ENCODE results near the gene TTC4.

DNA sequence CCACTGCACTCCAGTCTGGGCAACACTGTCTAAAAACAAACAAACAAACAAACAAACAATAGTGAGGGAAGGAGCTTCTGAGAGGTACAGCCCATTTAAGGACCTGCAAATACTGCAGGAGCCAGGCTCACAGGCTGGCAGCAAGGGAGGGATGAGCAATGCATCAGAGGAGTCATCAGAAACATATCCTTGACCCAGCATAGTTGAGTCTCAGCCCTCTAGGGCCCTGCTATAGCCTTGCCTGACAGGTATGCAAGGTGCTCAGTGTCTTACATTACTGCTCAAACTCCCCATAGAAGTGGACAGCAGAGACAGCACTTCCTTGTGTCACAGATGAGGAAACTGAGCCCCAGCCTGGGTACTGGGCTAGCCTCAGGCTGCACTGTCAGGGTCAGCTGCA is 7.3 kb upstream of the TTC4 start:
- TF ChIP-seq, protein P1, sequence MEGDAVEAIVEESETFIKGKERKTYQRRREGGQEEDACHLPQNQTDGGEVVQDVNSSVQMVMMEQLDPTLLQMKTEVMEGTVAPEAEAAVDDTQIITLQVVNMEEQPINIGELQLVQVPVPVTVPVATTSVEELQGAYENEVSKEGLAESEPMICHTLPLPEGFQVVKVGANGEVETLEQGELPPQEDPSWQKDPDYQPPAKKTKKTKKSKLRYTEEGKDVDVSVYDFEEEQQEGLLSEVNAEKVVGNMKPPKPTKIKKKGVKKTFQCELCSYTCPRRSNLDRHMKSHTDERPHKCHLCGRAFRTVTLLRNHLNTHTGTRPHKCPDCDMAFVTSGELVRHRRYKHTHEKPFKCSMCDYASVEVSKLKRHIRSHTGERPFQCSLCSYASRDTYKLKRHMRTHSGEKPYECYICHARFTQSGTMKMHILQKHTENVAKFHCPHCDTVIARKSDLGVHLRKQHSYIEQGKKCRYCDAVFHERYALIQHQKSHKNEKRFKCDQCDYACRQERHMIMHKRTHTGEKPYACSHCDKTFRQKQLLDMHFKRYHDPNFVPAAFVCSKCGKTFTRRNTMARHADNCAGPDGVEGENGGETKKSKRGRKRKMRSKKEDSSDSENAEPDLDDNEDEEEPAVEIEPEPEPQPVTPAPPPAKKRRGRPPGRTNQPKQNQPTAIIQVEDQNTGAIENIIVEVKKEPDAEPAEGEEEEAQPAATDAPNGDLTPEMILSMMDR (IDR thresholded peaks at IDR 0.05; ENCODE audit: poor library complexity, severe bottlenecking): no peak
- no peak for TF ChIP-seq RAD21 (conservative IDR thresholded peaks at IDR 0.05)
